CD4-positive, alpha-beta T cell treated with Interferon alpha-2 for 1 hour (primary cell): ENCODE results near the gene ARHGEF19.
A peak's percentile ranks its signal among the peaks of the same experiment; 100 is the strongest.
"Not testable (repeated sequence)": the region's sequence is repeated elsewhere in the genome, so short reads cannot be mapped to it uniquely, and the experiment has no call there.

Experiments
- DNase-seq, 2 donors: peaks; one replicate each; pipeline ENCODE4 v3.0.0-alpha.2; 2020 to 2022

The ARHGEF19 gene

DNA sequence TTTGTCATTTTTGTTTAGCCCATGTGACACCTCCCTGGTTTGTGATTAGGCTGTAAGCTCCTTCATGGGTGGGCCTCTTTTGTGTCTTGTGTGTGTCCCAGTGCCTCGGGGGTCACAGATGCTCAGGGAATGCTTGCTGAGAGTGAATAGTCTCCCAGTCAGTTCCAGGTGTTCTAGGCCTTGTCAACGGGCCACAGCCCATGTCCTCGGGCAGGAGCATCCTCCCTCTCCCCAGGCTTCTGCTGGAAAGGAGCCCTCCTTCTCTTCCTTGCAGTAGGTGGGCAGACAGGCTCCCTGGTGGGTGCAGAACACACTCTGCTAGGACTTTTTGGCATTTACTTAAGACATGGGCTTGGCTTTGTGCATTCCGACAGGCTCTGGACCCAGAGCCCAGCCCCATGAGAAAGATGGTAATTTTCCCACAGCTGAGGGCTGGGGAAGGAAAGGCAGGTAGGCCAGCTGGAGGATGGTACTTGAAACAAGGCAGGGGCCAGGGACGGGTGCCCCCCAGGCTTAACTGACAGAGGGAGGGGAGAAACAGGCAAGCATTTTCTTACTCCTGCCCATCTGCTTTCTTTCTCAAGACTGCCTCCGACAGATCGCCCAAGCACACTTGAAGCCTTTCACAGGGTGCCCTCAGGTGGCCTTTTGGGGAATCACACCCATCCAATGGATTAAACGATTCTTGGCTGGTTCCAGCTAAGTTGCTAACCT lies 31.6 kb upstream of the ARHGEF19 start:
- DNase-seq, result peak; percentile 73 to 80

DNA sequence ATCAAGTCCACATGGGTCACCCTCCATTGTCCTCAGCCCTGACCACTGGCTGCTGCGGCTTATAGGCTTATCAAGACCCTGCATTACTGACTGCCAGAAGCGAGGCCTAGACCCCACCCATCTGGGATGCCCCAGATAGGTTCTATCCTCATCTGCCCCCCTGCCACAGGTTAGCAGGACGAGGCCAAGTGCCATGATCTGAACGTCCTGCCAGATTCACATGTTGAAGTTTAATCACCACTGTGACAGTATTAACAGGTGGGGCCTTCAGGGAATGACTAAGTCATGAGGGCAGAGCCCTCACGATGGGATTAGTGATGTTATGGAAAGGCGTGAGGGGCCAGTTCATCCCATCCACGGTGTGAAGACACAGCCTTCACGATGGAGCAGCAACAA lies 30.8 kb upstream of the ARHGEF19 start:
- DNase-seq, result no peak

DNA sequence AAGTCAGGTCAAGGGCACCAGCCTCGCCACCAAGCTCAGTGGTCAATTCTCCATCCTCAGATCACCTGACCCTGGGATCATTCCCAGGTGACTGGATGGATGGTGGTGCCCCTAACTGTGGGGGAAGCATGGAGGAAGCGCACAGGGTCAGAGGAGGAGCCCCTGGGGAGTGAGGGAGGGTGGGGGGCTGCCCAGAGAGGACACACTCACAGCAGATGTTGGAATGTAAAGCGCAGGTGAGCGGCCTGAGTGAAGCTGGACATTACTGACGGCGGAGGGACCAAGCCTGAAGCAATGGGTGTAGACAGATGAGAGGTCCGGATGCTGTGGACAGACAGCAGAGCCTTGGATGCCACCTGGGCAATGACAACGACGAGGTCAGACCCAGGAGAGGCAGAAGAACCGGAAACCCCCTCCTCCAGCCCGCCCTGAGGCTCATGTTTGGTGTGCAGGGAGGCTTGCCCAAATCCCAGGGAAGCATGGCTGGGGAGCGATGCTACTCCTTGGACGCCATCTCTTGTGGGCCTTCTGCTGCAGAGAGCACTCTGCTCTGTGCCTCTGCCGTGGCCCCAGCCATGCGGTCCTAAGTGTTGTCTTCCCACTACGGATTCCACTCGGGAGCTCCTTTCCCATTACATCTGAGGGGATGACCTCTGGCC lies 30.2 kb upstream of the ARHGEF19 start:
- no peak for DNase-seq

- no peak for DNase-seq
Measured at GRCh38 chr1:16241221-16241708, 28.8 kb upstream of the ARHGEF19 start.

GRCh38 chr1:16239972-16240491 lies 27.6 kb upstream of the ARHGEF19 start:
- DNase-seq, result no peak

DNA sequence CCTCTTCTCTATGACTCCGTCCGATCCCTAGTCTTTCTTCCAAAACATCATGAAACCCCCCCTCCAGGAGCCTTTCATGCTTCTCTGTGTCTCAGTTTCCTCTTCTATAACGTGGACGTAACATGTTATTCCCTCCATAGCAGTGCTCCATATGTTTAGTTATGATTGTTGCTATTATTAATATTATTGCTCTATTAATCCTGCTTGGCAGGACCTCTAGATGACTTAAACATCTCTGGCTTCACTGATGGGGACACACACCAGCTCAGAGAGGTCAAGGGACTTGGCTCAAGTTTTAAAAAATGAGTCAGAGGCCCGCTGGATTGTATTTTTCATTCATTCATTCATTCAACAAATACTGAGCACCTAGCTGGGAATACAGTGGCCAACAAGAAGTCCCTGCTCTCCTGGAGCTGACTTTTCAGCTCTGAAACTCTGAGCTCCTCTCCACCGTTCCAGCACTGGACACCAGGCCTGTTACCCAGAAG lies 24.9 kb upstream of the ARHGEF19 start:
- DNase-seq, result no peak

GRCh38 chr1:16236511-16237342 lies 24.3 kb upstream of the ARHGEF19 start, which contains the start of gene CPLANE2:
TSS of gene CPLANE2 (minus strand) at chr1:16237183. CDS start at chr1:16236742, 441 bp downstream.
- peak; percentile 94 to 96 for DNase-seq

DNA sequence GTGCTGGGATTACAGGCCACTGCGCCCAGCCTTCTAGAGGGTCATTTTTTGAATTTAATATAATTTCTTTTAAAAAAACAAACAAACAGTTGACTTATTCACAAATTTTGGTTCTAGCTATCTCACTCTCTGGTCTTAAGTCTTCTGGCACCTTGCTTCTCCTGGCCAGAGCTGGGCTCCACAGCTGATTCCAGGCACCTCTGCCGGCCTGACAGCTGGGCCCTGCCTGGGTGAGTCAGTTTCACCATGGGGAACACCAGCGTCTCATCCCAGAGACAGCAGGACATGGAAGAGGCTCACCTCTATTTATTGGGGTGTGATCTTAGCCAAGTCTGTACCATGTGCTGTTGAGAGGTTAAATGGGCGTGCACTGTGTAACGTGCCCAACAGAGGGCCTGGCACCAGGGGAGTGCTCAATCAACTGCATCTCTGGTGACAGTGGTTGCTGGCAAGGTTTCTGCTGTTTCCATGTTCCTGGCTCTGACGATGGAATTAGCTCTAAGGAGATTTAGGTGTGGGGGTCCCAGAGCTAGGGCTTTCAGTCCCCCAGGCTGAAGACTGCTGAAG lies 23.6 kb upstream of the ARHGEF19 start:
- peak; percentile 51 to 65 for DNase-seq

DNA sequence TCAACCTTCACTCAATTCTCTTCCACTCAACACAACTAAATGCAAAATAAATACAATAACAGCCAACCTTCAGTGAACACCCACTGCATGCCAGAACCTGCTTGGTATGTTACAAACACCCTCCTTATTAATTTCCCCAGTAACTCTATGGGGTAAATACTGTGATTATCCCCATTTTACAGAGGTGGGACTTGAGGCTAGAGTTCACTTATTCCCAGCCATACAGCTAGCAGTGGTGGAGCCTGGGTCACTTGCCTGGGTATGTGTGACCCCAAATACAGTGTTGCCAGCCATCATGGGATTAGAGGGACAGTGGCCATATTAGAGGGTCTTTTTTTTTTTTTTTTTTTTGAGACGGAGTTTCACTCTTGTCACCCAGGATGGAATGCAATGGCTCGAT lies 22.9 kb upstream of the ARHGEF19 start:
- no peak for DNase-seq

DNA sequence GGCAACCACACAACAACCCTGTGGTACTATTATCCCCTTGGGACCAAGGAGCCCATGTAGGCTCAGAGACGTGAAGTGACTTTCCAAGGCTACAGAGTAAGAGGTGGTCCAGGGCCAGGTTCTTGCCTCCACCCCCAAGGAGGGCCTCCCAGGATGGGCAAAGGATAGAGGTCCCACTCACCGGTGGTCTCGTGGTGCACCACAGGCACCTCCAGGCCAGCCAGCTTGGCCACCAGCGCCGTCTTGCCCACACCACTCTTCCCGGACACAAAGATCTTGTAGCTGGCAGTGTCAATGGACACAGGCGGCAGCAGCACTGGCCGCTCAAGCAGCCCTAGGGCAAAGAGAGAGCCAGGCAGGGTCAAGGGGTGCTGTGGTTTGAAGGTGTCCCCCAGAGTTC lies 21.0 kb upstream of the ARHGEF19 start:
- no peak for DNase-seq

GRCh38 chr1:16232316-16232710 lies 19.9 kb upstream of the ARHGEF19 start:
- DNase-seq, result no peak

DNA sequence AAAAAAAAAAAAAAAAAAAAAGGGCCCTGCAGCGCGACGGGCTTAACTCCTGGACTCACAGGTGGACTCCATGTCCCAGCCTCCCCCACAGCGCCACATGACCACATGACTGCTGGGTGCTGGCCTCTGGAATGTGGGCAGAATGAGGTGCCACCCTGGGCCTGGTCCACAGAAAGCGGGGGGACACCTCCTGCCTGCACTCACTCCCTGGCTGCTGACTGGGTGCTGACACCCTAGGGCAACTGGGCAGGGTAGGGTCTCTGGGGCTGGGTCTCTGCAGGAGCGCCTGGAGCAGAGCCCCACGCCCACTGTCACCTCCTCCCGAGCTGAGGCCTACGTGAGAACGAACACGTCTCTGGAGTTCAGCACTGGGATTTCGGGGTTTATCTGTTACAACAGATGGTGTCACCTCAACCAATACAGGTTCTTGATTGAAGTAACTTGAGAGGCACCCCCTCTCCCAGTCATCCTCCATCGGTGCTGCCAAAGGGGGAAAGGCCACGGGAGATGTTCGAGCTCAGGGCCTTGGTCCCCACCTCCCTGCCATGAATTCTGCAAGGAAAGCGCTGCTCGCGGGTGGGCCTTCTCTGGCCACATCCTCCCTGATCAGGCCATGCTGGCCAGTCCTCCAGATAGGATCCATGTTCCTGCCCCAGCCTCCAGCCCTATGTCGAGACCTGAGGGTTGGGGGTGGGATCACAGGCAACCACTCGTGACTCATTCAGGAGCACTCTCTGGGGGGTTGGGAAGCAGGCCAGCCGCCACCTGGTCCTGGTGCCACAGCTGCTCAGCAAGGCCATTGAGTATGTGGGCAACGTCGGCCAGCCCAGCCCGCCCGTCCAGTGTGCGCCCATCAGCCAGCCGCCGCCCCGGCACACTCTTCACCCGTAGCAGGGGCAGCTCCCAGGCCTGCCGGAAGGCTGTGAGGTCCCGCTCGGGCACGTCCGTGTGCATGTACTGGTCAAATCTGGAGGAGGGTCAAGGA lies 19.2 kb upstream of the ARHGEF19 start:
- no peak for DNase-seq

DNA sequence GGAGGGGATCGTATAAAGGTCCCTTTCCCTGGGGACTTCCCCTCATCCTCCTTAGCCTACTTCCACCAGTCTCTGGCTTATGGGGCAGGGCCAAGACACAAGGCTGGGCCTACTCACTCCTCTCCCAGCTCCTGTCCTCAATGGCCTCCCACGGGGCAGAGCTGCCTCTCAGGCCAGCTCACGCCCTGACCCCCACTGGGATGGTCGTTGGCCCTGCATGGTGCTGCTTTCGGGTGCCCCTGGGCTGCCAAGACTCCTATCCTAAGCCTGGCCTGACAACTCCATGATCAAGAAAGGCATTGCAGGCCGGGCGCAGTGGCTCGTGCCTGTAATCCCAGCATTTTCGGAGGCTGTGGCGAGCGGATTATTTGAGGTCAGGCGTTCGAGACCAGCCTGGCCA lies 18.3 kb upstream of the ARHGEF19 start:
- DNase-seq, result no peak

- no peak for DNase-seq
Measured at GRCh38 chr1:16229976-16230740, 17.7 kb upstream of the ARHGEF19 start.

DNA sequence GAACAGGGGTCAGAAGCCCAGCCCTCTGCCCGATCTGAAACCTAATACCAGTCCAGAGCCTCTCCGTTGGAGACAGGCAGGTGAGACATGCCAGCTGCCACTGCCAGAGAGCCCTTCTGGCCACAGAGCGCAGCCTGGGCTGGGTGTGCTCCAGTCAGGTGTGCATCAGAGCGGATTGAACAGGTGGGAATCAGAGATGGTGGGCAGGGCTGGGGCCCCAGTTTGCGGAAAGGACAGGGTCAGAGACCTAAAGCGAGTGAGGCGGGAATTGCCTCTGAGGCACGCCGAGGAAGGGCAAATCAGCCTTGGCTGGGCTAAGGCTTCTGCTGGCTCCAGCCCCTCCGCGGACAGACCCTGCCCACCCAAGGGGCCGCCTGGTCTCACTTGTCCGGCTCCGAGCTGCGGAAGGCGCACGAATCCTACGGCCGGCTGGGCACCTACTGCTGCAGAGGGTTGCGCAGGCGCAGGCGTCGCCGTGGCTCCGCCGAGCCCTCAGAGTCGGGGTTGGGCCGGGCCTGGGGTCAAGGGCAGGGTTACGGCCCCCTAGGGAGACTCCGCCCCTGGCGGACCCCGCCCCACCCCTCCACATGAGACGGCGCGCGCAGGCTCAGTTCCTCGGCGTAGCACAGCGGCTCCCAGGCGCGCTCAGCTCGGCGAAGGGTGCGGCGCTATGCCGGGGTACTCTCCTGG lies 14.2 kb upstream of the ARHGEF19 start:
- DNase-seq, result no peak

- no peak for DNase-seq
Measured at GRCh38 chr1:16226129-16226489, 13.7 kb upstream of the ARHGEF19 start.

- DNase-seq, result no peak
Measured at GRCh38 chr1:16224472-16224871, 12.0 kb upstream of the ARHGEF19 start.

GRCh38 chr1:16222716-16223115 lies 10.3 kb upstream of the ARHGEF19 start:
- DNase-seq, result not testable (repeated sequence)

- DNase-seq, result no peak
Measured at GRCh38 chr1:16221499-16221898, 9.0 kb upstream of the ARHGEF19 start.

DNA sequence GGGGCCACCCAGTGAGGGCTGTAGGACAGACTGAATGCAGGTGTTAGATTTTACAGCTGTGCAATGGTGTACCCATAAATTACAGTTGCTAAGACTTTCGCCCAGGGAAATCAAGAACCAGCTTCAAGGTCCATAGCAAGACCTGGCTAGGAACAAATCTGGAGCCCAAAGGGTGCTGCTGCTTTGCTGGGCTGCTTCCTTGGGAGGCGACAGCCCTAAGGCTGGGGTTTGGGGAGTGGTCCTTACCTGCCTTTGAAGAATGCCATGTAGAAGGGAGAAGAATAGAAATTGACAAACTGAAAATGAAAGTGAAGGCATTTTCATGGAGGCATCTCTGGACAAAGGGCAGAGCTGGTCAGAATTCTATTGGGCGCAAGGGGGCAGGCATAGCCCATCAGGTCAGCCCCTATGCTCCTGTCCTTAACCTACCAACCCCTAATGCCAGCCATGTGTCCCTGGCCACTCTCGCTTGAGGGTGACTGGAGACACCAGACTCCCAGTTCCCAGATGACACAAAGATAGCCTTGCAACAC lies 7.6 kb upstream of the ARHGEF19 start:
- no peak for DNase-seq
